COR-L47 (cell line): ENCODE results near the gene LAGE3.
A peak's percentile ranks its signal among the peaks of the same experiment; 100 is the strongest.

Experiments used
- DNase-seq: peaks from one replicate; lab custom pipeline; 2025; lab: John Stamatoyannopoulos, UW

Gene LAGE3

GRCh38 chrX:154478728-154479622 lies at the start of gene LAGE3:
Gene LAGE3, minus strand, starts transcription at chrX:154479281. Its CDS starts 366 bp downstream, at chrX:154478915.
- peak; percentile 79 for DNase-seq

GRCh38 chrX:154526901-154527675 lies 48.0 kb upstream of the LAGE3 start:
- DNase-seq, result peak; percentile 43

GRCh38 chrX:154525606-154526490 lies 46.8 kb upstream of the LAGE3 start:
- no peak for DNase-seq

GRCh38 chrX:154519389-154519788 lies 40.3 kb upstream of the LAGE3 start:
- DNase-seq, result no peak

- DNase-seq, result no peak
These were observed 38.2 kb upstream of the LAGE3 start for GRCh38 chrX:154517101-154517781.

- no peak for DNase-seq
These were observed 37.6 kb upstream of the LAGE3 start for GRCh38 chrX:154516656-154517100.

GRCh38 chrX:154515966-154516655 lies 37.0 kb upstream of the LAGE3 start, which contains the start of gene FAM3A:
Gene FAM3A, minus strand, starts transcription at chrX:154516232. Its CDS starts 460 bp downstream, at chrX:154515772.
- DNase-seq, result peak; percentile 71

GRCh38 chrX:154515090-154515965 lies 36.2 kb upstream of the LAGE3 start:
- DNase-seq, result no peak

GRCh38 chrX:154513716-154514115 lies 34.6 kb upstream of the LAGE3 start:
- no peak for DNase-seq

- no peak for DNase-seq
These were observed 33.9 kb upstream of the LAGE3 start for GRCh38 chrX:154512879-154513553.

- no peak for DNase-seq
These were observed 32.7 kb upstream of the LAGE3 start for GRCh38 chrX:154511761-154512160.

GRCh38 chrX:154509455-154509854 lies 30.4 kb upstream of the LAGE3 start:
- no peak for DNase-seq

- DNase-seq, result no peak
These were observed 29.3 kb upstream of the LAGE3 start for GRCh38 chrX:154508384-154508745.

GRCh38 chrX:154507673-154508383 lies 28.7 kb upstream of the LAGE3 start:
- no peak for DNase-seq

- no peak for DNase-seq
These were observed 27.6 kb upstream of the LAGE3 start for GRCh38 chrX:154506483-154507332.

GRCh38 chrX:154505734-154506133 lies 26.7 kb upstream of the LAGE3 start:
- DNase-seq, result no peak

GRCh38 chrX:154502989-154503388 lies 23.9 kb upstream of the LAGE3 start:
- DNase-seq, result no peak
